Measurements from ENCODE around the gene IFT122. TPM values are rescaled to one million over a fixed set of nuclear protein-coding genes. Genes with fewer than 3 reads are reported as not detected.

IFT122 gene
- total and polyA plus RNA-seq, 2 experiments from 2014 or later: 10.2 to 38.8 TPM

DNA sequence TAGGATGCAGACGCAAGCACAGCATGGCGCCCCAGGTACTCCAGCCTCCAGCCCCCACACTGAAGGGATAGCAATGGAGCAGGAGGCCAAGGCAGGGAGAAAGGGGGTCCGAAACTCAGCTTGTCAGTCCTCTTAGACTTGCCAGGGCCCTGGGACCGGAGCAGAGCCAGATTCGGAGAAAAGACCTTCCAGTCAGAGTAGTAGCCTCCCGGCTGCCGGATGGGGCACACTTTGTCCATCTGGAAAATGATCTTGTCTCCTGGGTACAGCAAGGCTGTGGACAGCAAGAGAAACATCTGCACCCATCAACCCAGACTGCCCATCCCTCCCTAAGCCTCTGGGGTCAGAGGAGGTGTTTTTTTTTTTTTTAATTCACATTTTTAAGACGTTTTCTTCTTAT lies 35.9 kb upstream of the IFT122 start:
- H3F3A ChIP-seq (replicated peaks; ENCODE audit: low read depth): no peaks in the 10 kb centered on the region
- Mint-ChIP-seq H3K4me3 (no peak overlapping the region), H3K4me1 (no peaks in the 10 kb centered on the region; the same call in 2 of the 3 replicates), H3K9me3 (no peaks in the 10 kb centered on the region; the same call in 2 of the 3 replicates), H3K27me3 (ENCODE audit: insufficient read depth, low read depth, poor library complexity) (peaks cover 10% of the 10 kb centered on the region), H3K36me3 (ENCODE audit: low read depth) (no peaks in the 10 kb centered on the region), H3K27ac (no peak overlapping the region)
- DNase-seq (ENCODE audit: low spot score): no peak
- no peaks in the 10 kb centered on the region for H3K36me3 ChIP-seq (ENCODE audit: insufficient read depth)
- H3K4me2 ChIP-seq: no peak overlapping the region
- H3K4me3 ChIP-seq: no peak overlapping the region
- no peak overlapping the region for H2AFZ ChIP-seq
- no peak overlapping the region for H3K27ac ChIP-seq (ENCODE audit: low read depth)
- H4K20me1 ChIP-seq (replicated peaks; ENCODE audit: insufficient read depth): no peaks in the 10 kb centered on the region
- peaks cover under 1% of the 10 kb centered on the region for H3K79me2 ChIP-seq (replicated peaks; ENCODE audit: insufficient read depth)
- TF ChIP-seq EZH2 (IDR thresholded peaks at IDR 0.05; ENCODE audit: low read depth, unreplicated experiment) (no peak), NANOG (IDR thresholded peaks at IDR 0.05; ENCODE audit: borderline replicate concordance) (no peak), ZNF114 (CRISPR knock-in tag; IDR thresholded peaks at IDR 0.05) (no peak), STAT1 (IDR thresholded peaks at IDR 0.05; ENCODE audit: unreplicated experiment) (no peak), POLR2AphosphoS5 (IDR thresholded peaks at IDR 0.05; ENCODE audit: low read depth) (no peak), ZNF331 (CRISPR knock-in tag; IDR thresholded peaks at IDR 0.05; ENCODE audit: low read depth) (no peak), JUNB (IDR thresholded peaks at IDR 0.05; ENCODE audit: unreplicated experiment) (no peak), CREB1 (CRISPR knock-in tag; IDR thresholded peaks at IDR 0.05; ENCODE audit: low read depth) (no peak), EZH2phosphoT487 (IDR thresholded peaks at IDR 0.05; ENCODE audit: unreplicated experiment) (no peak)
- TF ChIP-seq, protein P1, sequence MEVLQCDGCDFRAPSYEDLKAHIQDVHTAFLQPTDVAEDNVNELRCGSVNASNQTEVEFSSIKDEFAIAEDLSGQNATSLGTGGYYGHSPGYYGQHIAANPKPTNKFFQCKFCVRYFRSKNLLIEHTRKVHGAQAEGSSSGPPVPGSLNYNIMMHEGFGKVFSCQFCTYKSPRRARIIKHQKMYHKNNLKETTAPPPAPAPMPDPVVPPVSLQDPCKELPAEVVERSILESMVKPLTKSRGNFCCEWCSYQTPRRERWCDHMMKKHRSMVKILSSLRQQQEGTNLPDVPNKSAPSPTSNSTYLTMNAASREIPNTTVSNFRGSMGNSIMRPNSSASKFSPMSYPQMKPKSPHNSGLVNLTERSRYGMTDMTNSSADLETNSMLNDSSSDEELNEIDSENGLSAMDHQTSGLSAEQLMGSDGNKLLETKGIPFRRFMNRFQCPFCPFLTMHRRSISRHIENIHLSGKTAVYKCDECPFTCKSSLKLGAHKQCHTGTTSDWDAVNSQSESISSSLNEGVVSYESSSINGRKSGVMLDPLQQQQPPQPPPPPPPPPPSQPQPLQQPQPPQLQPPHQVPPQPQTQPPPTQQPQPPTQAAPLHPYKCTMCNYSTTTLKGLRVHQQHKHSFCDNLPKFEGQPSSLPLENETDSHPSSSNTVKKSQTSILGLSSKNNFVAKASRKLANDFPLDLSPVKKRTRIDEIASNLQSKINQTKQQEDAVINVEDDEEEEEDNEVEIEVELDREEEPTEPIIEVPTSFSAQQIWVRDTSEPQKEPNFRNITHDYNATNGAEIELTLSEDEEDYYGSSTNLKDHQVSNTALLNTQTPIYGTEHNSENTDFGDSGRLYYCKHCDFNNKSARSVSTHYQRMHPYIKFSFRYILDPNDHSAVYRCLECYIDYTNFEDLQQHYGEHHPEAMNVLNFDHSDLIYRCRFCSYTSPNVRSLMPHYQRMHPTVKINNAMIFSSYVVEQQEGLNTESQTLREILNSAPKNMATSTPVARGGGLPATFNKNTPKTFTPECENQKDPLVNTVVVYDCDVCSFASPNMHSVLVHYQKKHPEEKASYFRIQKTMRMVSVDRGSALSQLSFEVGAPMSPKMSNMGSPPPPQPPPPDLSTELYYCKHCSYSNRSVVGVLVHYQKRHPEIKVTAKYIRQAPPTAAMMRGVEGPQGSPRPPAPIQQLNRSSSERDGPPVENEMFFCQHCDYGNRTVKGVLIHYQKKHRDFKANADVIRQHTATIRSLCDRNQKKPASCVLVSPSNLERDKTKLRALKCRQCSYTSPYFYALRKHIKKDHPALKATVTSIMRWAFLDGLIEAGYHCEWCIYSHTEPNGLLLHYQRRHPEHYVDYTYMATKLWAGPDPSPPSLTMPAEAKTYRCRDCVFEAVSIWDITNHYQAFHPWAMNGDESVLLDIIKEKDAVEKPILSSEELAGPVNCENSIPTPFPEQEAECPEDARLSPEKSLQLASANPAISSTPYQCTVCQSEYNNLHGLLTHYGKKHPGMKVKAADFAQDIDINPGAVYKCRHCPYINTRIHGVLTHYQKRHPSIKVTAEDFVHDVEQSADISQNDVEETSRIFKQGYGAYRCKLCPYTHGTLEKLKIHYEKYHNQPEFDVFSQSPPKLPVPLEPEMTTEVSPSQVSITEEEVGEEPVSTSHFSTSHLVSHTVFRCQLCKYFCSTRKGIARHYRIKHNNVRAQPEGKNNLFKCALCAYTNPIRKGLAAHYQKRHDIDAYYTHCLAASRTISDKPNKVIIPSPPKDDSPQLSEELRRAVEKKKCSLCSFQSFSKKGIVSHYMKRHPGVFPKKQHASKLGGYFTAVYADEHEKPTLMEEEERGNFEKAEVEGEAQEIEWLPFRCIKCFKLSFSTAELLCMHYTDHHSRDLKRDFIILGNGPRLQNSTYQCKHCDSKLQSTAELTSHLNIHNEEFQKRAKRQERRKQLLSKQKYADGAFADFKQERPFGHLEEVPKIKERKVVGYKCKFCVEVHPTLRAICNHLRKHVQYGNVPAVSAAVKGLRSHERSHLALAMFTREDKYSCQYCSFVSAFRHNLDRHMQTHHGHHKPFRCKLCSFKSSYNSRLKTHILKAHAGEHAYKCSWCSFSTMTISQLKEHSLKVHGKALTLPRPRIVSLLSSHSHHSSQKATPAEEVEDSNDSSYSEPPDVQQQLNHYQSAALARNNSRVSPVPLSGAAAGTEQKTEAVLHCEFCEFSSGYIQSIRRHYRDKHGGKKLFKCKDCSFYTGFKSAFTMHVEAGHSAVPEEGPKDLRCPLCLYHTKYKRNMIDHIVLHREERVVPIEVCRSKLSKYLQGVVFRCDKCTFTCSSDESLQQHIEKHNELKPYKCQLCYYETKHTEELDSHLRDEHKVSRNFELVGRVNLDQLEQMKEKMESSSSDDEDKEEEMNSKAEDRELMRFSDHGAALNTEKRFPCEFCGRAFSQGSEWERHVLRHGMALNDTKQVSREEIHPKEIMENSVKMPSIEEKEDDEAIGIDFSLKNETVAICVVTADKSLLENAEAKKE (CRISPR knock-in tag; IDR thresholded peaks at IDR 0.05): no peak
- TF ChIP-seq, protein P2, sequence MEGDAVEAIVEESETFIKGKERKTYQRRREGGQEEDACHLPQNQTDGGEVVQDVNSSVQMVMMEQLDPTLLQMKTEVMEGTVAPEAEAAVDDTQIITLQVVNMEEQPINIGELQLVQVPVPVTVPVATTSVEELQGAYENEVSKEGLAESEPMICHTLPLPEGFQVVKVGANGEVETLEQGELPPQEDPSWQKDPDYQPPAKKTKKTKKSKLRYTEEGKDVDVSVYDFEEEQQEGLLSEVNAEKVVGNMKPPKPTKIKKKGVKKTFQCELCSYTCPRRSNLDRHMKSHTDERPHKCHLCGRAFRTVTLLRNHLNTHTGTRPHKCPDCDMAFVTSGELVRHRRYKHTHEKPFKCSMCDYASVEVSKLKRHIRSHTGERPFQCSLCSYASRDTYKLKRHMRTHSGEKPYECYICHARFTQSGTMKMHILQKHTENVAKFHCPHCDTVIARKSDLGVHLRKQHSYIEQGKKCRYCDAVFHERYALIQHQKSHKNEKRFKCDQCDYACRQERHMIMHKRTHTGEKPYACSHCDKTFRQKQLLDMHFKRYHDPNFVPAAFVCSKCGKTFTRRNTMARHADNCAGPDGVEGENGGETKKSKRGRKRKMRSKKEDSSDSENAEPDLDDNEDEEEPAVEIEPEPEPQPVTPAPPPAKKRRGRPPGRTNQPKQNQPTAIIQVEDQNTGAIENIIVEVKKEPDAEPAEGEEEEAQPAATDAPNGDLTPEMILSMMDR (conservative IDR thresholded peaks at IDR 0.05; ENCODE audit: low read depth in 2 of 2): no peak
- TF ChIP-seq, protein P3, sequence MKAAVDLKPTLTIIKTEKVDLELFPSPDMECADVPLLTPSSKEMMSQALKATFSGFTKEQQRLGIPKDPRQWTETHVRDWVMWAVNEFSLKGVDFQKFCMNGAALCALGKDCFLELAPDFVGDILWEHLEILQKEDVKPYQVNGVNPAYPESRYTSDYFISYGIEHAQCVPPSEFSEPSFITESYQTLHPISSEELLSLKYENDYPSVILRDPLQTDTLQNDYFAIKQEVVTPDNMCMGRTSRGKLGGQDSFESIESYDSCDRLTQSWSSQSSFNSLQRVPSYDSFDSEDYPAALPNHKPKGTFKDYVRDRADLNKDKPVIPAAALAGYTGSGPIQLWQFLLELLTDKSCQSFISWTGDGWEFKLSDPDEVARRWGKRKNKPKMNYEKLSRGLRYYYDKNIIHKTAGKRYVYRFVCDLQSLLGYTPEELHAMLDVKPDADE (IDR thresholded peaks at IDR 0.05): no peak
- TF ChIP-seq, protein P4, sequence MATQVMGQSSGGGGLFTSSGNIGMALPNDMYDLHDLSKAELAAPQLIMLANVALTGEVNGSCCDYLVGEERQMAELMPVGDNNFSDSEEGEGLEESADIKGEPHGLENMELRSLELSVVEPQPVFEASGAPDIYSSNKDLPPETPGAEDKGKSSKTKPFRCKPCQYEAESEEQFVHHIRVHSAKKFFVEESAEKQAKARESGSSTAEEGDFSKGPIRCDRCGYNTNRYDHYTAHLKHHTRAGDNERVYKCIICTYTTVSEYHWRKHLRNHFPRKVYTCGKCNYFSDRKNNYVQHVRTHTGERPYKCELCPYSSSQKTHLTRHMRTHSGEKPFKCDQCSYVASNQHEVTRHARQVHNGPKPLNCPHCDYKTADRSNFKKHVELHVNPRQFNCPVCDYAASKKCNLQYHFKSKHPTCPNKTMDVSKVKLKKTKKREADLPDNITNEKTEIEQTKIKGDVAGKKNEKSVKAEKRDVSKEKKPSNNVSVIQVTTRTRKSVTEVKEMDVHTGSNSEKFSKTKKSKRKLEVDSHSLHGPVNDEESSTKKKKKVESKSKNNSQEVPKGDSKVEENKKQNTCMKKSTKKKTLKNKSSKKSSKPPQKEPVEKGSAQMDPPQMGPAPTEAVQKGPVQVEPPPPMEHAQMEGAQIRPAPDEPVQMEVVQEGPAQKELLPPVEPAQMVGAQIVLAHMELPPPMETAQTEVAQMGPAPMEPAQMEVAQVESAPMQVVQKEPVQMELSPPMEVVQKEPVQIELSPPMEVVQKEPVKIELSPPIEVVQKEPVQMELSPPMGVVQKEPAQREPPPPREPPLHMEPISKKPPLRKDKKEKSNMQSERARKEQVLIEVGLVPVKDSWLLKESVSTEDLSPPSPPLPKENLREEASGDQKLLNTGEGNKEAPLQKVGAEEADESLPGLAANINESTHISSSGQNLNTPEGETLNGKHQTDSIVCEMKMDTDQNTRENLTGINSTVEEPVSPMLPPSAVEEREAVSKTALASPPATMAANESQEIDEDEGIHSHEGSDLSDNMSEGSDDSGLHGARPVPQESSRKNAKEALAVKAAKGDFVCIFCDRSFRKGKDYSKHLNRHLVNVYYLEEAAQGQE (IDR thresholded peaks at IDR 0.05; ENCODE audit: unreplicated experiment): no peak
- H3K9me2 ChIP-seq (ENCODE audit: insufficient read depth): no peaks in the 10 kb centered on the region
- no peaks in the 10 kb centered on the region for H3K27me3 ChIP-seq (ENCODE audit: insufficient read depth)
- H3K4me1 ChIP-seq (ENCODE audit: insufficient read depth): no peaks in the 10 kb centered on the region
- ATAC-seq: no peak
